ENCODE results near the gene TEAD4.

Gene TEAD4

GRCh38 chr12:2925322-2925995 lies 33.7 kb upstream of the TEAD4 start:
- peak; percentile 12 for DNase-seq (ENCODE audit: low spot score)
- ChIA-PET CTCF (no interaction called here), POLR2A (ENCODE audit: low non-redundant PET) (no interaction called here)
- H3K27ac ChIP-seq, result no peak overlapping the region
- TF ChIP-seq CTCF (conservative IDR thresholded peaks at IDR 0.05; ENCODE audit: low read depth), result no peak

GRCh38 chr12:2930865-2931264 lies 28.3 kb upstream of the TEAD4 start:
- no peak for TF ChIP-seq CTCF (conservative IDR thresholded peaks at IDR 0.05; ENCODE audit: low read depth)
- CTCF ChIA-PET, result no interaction called here
- POLR2A ChIA-PET (ENCODE audit: low non-redundant PET), result no interaction called here
- H3K27ac ChIP-seq, result no peak overlapping the region
- no peak for DNase-seq (ENCODE audit: low spot score)

GRCh38 chr12:2933586-2933985 lies 25.6 kb upstream of the TEAD4 start:
- no peak for DNase-seq (ENCODE audit: low spot score)
- CTCF ChIA-PET, result interaction anchor here (0.8 kb wide), 1 partner anchor 48 kb away, joined by 3 read pairs; no protein-coding TSS in a partner anchor
- POLR2A ChIA-PET (ENCODE audit: low non-redundant PET), result no interaction called here

GRCh38 chr12:2934371-2934770 lies 24.8 kb upstream of the TEAD4 start:
- POLR2A ChIA-PET (ENCODE audit: low non-redundant PET), result no interaction called here
- no peak for TF ChIP-seq CTCF (conservative IDR thresholded peaks at IDR 0.05; ENCODE audit: low read depth)
- H3K27ac ChIP-seq, result no peak overlapping the region
- no peak for DNase-seq (ENCODE audit: low spot score)
- CTCF ChIA-PET, result interaction anchor here (0.6 kb wide), 1 partner anchor 14 kb away, joined by 3 read pairs; no protein-coding TSS in a partner anchor

More at GRCh38 chr12:2933586-2933985, 25.6 kb upstream of the TEAD4 start:
- H3K27ac ChIP-seq, result no peak overlapping the region
- no peak for TF ChIP-seq CTCF (conservative IDR thresholded peaks at IDR 0.05; ENCODE audit: low read depth)

GRCh38 chr12:2936301-2936700 lies 22.9 kb upstream of the TEAD4 start:
- DNase-seq (ENCODE audit: low spot score), result no peak
- ChIA-PET CTCF (interaction anchor here (0.6 kb wide), 1 partner anchor 52 kb away, joined by 10 read pairs; no protein-coding TSS in a partner anchor), POLR2A (ENCODE audit: low non-redundant PET) (no interaction called here)
- no peak for TF ChIP-seq CTCF (conservative IDR thresholded peaks at IDR 0.05; ENCODE audit: low read depth)
- no peak overlapping the region for H3K27ac ChIP-seq

GRCh38 chr12:2937500-2937899 lies 21.7 kb upstream of the TEAD4 start:
- TF ChIP-seq CTCF (conservative IDR thresholded peaks at IDR 0.05; ENCODE audit: low read depth), result no peak
- ChIA-PET POLR2A (ENCODE audit: low non-redundant PET) (no interaction called here), CTCF (interaction anchor here (0.5 to 0.6 kb wide), 2 partner anchors 26 to 104 kb away, joined by 3 read pairs; no protein-coding TSS in a partner anchor)
- DNase-seq (ENCODE audit: low spot score), result no peak
- no peak overlapping the region for H3K27ac ChIP-seq

Data from RWPE1 (cell line).